NCI-H1048 (cell line): ENCODE measurements around the gene POC1B.
A peak's percentile ranks its signal among the peaks of the same experiment; 100 is the strongest.

Experiments
- DNase-seq: peaks from one replicate; lab custom pipeline; 2025; lab: John Stamatoyannopoulos, UW

The POC1B gene

GRCh38 chr12:89497005-89497404 is 28.8 kb downstream of the POC1B start:
- DNase-seq, result no peak

GRCh38 chr12:89494411-89495231 is 31.2 kb downstream of the POC1B start:
- DNase-seq, result no peak

GRCh38 chr12:89493670-89494302 is 32.1 kb downstream of the POC1B start:
- no peak for DNase-seq

GRCh38 chr12:89492883-89493282 is 33.0 kb downstream of the POC1B start:
- no peak for DNase-seq

- DNase-seq, result no peak
Measured at GRCh38 chr12:89490922-89491321, 34.9 kb downstream of the POC1B start.

- DNase-seq, result no peak
Measured at GRCh38 chr12:89486264-89486663, 39.6 kb downstream of the POC1B start.

GRCh38 chr12:89484470-89484869 is 41.4 kb downstream of the POC1B start:
- DNase-seq, result no peak

GRCh38 chr12:89481213-89481914 is 44.5 kb downstream of the POC1B start:
- no peak for DNase-seq

- DNase-seq, result no peak
Measured at GRCh38 chr12:89479982-89480381, 45.9 kb downstream of the POC1B start.

- DNase-seq, result no peak
Measured at GRCh38 chr12:89477633-89478279, 48.1 kb downstream of the POC1B start.

- DNase-seq, result no peak
Measured at GRCh38 chr12:89476904-89477595, 48.8 kb downstream of the POC1B start.

- DNase-seq, result no peak
Measured at GRCh38 chr12:89476232-89476631, 49.6 kb downstream of the POC1B start.

- no peak for DNase-seq
Measured at GRCh38 chr12:89475203-89475990, 50.5 kb downstream of the POC1B start.

GRCh38 chr12:89474615-89475014 is 51.2 kb downstream of the POC1B start:
- DNase-seq, result no peak

GRCh38 chr12:89472508-89472907 is 53.3 kb downstream of the POC1B start:
- DNase-seq, result no peak

GRCh38 chr12:89470741-89471509 is 54.9 kb downstream of the POC1B start:
- DNase-seq, result peak; percentile 16

- no peak for DNase-seq
Measured at GRCh38 chr12:89469361-89469760, 56.5 kb downstream of the POC1B start.

GRCh38 chr12:89468648-89469326 is 57.1 kb downstream of the POC1B start:
- DNase-seq, result no peak

GRCh38 chr12:89468017-89468416 is 57.8 kb downstream of the POC1B start:
- no peak for DNase-seq
